GM11168 (cell line): ENCODE results near the gene BUD31.
"Not testable (repeated sequence)": the region's sequence is repeated elsewhere in the genome, so short reads cannot be mapped to it uniquely, and the experiment has no call there.

Experiments
- in situ Hi-C: fragments of 300-500 bp; cut with MboI; formaldehyde crosslinking; loops from one replicate; pipeline ENCODE4 v1.12.0; 2022; ENCODE audit warnings: low sequenced_read_pairs; ENCODE audit not compliant: unreplicated experiment

Gene BUD31

DNA sequence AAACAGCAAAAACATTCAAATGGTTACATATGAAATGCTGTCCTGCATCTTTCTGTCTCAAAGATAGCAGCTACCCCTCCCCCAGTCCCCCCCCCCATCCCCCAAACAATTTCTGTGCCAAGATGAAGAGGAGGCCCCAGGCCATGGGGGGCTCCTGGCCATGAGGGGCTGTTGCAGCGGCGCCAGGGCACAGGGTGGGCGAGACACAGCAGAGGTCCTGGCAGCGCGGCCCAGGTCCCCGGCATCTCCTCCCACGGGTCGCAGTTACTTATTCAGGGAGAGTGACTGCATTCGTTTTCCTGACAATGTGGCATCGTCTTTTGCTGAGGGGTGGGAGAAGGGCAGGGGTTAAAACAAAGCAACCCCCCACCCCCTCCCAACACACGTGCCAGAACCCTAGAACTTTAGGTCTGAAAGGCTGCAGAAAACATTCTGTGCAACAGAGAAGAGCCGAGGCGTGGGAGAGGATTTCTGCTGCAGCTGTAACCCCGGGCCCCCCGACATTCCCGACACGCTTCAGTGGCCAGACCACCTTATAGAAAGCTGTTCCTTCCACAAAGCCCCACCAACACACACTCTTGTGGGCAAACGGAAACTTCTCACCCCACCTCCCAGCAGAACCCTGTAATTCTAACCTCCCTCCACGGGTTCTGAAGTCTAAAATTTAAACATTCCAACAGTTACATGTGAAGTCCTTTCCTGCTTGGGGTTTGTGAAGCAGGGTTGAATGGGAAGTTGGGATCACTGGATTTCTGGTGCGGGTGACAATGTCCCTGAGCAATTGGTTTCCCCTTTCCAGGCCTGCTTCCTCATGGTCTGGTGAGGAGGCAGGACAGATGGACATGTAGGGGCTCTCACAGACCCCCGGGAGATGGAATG, 12.1 kb upstream of the BUD31 start:
- in situ Hi-C loops = no loop called here

GRCh38 chr7:99397297-99397983, 11.3 kb upstream of the BUD31 start:
- in situ Hi-C loops = no loop called here

DNA sequence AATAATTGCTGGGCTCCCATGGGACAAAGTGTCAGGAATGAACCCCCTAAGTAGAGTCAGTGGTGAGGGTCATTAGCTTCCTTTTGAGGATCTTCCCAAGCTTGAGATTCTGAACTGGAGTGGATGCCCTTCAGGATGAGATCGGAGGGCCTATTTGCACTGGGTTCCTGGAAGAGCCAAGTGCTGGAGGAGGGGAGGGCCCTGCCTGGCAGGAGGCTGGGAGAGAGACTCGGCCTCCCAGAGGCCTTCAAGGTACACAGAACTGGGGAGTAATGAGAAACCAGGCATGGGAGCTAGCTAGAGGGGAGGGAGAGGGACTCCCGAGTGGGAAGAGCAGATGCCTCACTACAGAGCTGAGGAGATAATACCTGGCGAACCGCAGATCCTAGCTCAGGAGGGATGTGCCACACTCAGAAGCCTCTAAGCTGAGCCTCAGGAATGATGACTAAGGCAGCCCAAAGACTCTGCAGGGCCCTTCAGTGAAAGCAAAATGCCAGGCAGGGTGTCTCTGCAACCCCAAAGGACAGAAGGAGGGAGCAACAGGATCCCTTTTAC, 9.8 kb upstream of the BUD31 start:
- in situ Hi-C loops = no loop called here

GRCh38 chr7:99399597-99399996, 9.2 kb upstream of the BUD31 start:
- in situ Hi-C loops = no loop called here

GRCh38 chr7:99402854-99403253, 5.9 kb upstream of the BUD31 start:
- in situ Hi-C loops = no loop called here

- in situ Hi-C loops = no loop called here
Observed at GRCh38 chr7:99403764-99404163, 5.0 kb upstream of the BUD31 start.

DNA sequence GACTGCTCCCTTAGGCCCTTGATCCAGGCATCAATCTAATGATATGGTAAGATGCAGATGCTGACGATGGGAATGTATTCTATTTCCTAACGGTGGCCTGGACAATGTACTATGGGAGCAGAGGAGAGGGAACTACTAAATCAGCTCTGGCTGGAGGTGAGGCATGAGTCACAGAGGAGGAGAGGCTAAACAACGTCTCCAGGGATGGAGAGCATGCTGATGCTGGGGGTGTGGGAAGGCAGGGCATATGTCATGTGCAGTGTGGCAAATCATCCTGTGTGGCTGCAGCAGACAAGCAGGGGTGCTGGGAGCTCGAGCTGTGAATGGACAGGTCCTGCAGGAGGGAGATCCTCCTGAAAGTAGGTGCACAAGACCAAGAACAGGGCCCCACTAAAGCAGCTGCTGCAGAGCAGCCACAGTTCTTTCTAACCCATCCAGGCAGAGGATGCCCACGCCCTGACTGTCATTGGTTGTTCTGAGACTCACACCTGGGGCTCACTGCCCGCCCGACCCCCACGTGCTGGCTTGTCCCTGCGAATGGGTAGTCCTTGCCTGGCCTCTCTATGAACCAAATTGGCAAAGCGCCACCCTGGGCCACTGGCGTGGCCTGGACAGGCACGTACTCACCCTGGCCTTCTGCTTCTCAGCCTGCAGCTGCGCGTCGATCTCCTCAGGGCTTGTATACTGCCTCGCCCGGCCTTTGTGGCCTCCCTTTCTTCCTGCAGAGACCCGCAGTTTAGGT, 4.4 kb upstream of the BUD31 start:
- in situ Hi-C loops = no loop called here

GRCh38 chr7:99404977-99405320, 3.8 kb upstream of the BUD31 start:
- in situ Hi-C loops = no loop called here

GRCh38 chr7:99406557-99406956, 2.2 kb upstream of the BUD31 start:
- in situ Hi-C loops = no loop called here

GRCh38 chr7:99407872-99408378, 844 bp upstream of the BUD31 start:
- in situ Hi-C loops = no loop called here

GRCh38 chr7:99409192-99409572, 413 bp downstream of the BUD31 start:
- in situ Hi-C loops = no loop called here

DNA sequence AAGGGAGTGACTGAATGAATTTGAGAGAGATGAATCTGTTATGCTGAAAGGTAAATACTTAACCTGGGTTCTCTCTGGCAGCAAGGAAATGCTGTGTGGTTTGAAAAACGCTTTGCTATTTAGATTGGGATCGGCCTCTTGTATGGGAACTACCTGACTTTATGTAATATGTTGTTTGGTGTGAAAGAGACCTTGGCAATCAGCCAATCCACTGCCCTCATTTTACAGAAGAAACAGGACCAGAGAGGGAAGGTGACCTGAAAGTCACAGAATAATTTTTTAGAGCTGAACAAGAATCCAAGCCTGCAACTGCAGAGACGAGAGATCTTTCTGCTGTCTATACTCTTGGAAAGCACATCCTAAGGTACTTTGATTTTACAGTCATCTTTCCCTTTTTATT, 1.0 kb downstream of the BUD31 start:
- in situ Hi-C loops = no loop called here

GRCh38 chr7:99410635-99411034, 1.9 kb downstream of the BUD31 start:
- in situ Hi-C loops = no loop called here

DNA sequence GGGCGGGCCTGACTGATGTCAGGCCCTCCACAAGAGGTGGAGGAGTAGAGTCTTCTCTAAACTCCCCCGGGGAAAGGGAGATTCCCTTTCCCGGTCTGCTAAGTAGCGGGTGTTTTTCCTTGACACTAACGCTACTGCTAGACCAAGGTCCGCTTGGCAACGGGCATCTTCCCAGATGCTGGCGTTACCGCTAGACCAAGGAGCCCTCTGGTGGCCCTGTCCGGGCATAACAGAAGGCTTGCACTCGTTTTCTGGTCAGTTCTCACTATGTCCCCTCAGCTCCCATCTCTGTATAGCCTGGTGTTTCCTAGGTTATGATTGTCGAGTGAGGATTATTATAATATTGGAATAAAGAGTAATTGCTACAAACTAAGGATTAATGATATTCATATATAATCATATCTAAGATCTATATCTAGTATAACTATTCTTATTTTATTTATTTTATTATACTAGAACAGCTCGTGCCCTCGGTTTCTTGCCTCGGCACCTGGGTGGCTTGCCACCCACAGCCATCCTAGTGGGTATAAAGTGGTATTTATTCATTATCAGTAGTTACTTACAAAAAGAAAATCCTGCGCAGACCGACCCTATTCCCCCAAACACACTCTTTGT, 6.9 kb downstream of the BUD31 start:
- in situ Hi-C loops = not testable (repeated sequence)

DNA sequence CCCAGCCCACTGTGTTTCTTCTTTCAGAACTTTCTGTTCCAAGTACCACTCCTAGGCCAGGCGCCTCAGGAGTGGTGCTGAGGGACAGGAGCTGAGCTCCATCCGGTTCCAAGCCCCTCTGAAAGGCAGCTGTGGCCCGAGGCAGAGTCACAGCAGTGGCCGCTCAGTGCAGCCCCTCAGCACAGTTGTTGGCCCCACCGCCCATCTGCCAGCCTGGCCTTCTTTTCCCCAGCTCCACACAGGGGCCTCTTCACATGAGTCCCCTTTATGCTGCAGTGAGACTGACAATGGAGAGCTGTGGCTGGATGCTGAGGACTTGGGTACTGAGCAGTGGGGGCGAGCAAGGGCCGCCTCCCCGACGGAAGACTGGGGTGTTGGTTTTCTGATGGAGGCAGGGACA, 9.5 kb downstream of the BUD31 start:
- in situ Hi-C loops = no loop called here

- in situ Hi-C loops = no loop called here
Observed at GRCh38 chr7:99419323-99420021, 10.7 kb downstream of the BUD31 start.

DNA sequence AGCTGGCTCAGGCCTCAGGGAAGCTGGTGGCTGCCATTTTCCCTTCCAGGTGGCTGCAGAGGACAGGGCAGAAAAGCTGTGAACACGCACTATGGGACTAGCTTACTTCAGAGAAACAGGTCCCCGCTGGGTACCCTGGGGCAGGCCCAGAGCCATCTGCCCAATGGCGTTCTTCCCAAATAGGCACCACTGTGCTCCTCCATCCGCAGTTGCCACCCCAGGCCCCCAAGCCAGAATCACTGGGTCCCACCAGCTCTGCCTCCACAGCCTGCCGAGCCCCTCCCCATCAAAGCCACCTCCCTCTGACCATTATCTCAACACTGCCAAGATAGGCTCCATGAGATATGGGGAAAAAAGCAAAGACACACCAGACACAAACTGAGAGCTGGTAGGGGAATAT, 11.4 kb downstream of the BUD31 start:
- in situ Hi-C loops = no loop called here

GRCh38 chr7:99420986-99421385, 12.2 kb downstream of the BUD31 start:
- in situ Hi-C loops = no loop called here

DNA sequence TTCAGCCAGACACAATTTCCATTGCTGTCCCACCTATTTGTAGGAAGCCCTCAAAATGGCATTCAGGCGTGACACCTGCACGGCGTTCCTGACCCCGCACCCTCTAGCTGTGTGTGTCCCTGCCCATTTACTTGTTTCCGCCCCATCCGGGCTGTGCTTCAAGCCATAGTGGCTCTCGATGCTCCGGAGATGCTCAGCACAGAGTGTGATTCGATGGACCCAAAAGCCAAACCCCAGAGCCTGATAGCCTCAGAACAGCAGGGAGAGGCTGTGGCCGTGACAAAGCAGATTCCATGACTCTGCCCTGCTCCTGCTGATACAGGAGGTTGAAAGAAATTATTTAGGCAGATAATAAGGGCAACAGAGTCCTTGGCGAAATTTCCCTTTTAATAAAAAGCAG, 13.4 kb downstream of the BUD31 start:
- in situ Hi-C loops = no loop called here

DNA sequence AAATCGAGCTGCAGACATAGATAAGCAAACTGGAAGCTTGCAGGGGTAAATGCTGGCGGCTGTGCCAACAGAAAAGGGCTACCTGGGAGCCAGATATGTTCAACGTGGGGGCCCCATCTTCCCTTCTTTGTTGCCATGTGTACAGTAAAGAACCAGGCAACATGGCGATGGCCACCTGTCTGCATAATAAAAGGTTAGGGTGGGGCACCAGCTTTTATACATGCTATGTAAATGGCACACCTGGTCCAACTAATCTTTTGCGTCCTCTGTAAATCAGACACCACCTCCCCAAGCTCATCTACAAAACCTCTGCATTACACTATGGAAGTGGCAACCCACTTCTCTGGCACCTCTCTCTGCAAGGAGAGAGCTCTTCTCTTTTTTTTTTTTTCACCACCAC, 13.9 kb downstream of the BUD31 start:
- in situ Hi-C loops = no loop called here
